CD4-positive, alpha-beta T cell (primary cell): ENCODE results near the gene TTC33. TPM values are rescaled to one million over a fixed set of nuclear protein-coding genes. Genes with fewer than 3 reads are reported as not detected.

Experiments
- ATAC-seq: fragments of 200-7000 bp; cut with Tn5 transposase; one replicate; pipeline ENCODE4 v1.10.0; 2022; ENCODE audit warnings: mild to moderate bottlenecking; ENCODE audit not compliant: poor library complexity
- CTCF ChIA-PET: fragments of 350-600 bp; sonication (Branson Sonifier 250); formaldehyde crosslinking; loops from one replicate; lab custom pipeline; 2021; ENCODE audit warnings: antibody characterized with exemption, inconsistent platforms; lab: Charles Lee
- POLR2A ChIA-PET: fragments of 350-600 bp; sonication (Branson Sonifier 250); formaldehyde crosslinking; loops from one replicate; lab custom pipeline; 2021; ENCODE audit warnings: antibody characterized with exemption, inconsistent platforms; lab: Charles Lee
- DNase-seq, 14 experiments: peaks; one replicate each; pipeline ENCODE4 v3.0.0-alpha.2; 2013 to 2020; ENCODE audit warnings: mixed read lengths in 2 of 14
- H3K27ac ChIP-seq, 2 donors: one replicate each; pipeline versions ENCODE4 v1.5.1 to v1.7.0; 2013; ENCODE audit warnings: low read length in 2 of 2, low read depth in 1 of 2, mild to moderate bottlenecking in 1 of 2
- H3K27me3 ChIP-seq, 2 experiments: 1 replicate in 1 of 2; 2 replicates in 1 of 2; pipeline versions ENCODE4 v1.6.1 to v1.7.0; 2013; ENCODE audit warnings: low read length in 2 of 2, control low read depth in 1 of 2, mild to moderate bottlenecking in 1 of 2, moderate library complexity in 1 of 2; ENCODE audit not compliant: insufficient read depth in 2 of 2, control insufficient read depth in 1 of 2
- H3K36me3 ChIP-seq: one replicate; pipeline ENCODE4 v1.6.1; 2013; ENCODE audit warnings: low read length, control low read depth; ENCODE audit not compliant: insufficient read depth
- H3K4me1 ChIP-seq: one replicate; pipeline ENCODE4 v1.6.1; 2013; ENCODE audit warnings: low read length, control low read depth; ENCODE audit not compliant: insufficient read depth
- H3K4me3 ChIP-seq: one replicate; pipeline ENCODE4 v1.5.1; 2013; ENCODE audit warnings: mild to moderate bottlenecking, low read length, moderate library complexity
- H3K9me3 ChIP-seq, 2 experiments: 1 replicate in 1 of 2; 2 replicates in 1 of 2; pipeline versions ENCODE4 v1.6.1 to v1.7.0; 2013; ENCODE audit warnings: low read length in 2 of 2, mild to moderate bottlenecking in 2 of 2, control low read depth in 1 of 2, moderate library complexity in 1 of 2; ENCODE audit not compliant: control insufficient read depth in 1 of 2, insufficient read depth in 1 of 2
- H3K27ac Mint-ChIP-seq: one replicate; pipeline ENCODE4 v1.8.0; 2020; ENCODE audit warnings: mixed read lengths
- H3K27me3 Mint-ChIP-seq: one replicate; pipeline ENCODE4 v1.8.0; 2021; ENCODE audit warnings: mixed read lengths
- H3K36me3 Mint-ChIP-seq: one replicate; pipeline ENCODE4 v1.8.0; 2021; ENCODE audit warnings: low read depth, mixed read lengths
- H3K4me1 Mint-ChIP-seq: one replicate; pipeline ENCODE4 v1.8.0; 2021; ENCODE audit warnings: low read depth, mixed read lengths
- H3K4me3 Mint-ChIP-seq: one replicate; pipeline ENCODE4 v1.8.0; 2020; ENCODE audit warnings: mild to moderate bottlenecking, mixed read lengths
- H3K9me3 Mint-ChIP-seq: one replicate; pipeline ENCODE4 v1.8.0; 2020; ENCODE audit warnings: mixed read lengths
- intact Hi-C, 2 experiments: fragments of 100-400 bp; cut with DNase I in 1 of 2; cut with micrococcal nuclease in 1 of 2; formaldehyde crosslinking; loops; one replicate each; pipeline versions ENCODE4 v1.15.1 to v1.9.0; 2023 to 2025; cut with DNase I, micrococcal nuclease
- total RNA-seq, 174 experiments: library from RNA in 2 of 174; stranded (reverse) in 2 of 174; gene quantifications; one replicate each; pipeline ENCODE4 v1.2.3 and lab custom pipeline; 2021 to 2026
- TF ChIP-seq, protein P1 (sequence below): fragments of 200-600 bp; IDR thresholded peaks from one replicate; pipeline ENCODE4 v1.8.0; 2022; ENCODE audit warnings: antibody characterized with exemption, mild to moderate bottlenecking

The TTC33 gene
- total RNA-seq, 2 experiments from 2014 or later: 8.7 to 12.0 TPM

DNA sequence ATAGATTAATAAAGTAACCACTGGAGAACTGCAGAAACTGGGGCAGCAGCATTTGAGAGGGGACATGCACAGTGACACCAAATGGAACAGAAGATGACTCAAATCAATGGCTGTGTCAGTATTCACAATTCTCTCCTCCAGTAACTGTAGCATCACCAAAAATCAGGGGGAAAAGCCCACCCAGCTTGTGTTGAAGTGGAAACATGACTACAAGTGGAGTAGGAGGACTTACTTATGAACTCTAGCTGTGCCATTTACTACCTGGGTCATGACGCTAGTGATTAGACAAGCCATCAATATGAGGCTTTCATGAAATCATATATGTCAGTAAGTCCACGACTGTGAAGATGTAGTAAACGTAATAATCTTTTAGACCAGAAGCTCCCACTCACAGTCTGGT, 275.8 kb downstream of the TTC33 start:
- no peak for ATAC-seq

DNA sequence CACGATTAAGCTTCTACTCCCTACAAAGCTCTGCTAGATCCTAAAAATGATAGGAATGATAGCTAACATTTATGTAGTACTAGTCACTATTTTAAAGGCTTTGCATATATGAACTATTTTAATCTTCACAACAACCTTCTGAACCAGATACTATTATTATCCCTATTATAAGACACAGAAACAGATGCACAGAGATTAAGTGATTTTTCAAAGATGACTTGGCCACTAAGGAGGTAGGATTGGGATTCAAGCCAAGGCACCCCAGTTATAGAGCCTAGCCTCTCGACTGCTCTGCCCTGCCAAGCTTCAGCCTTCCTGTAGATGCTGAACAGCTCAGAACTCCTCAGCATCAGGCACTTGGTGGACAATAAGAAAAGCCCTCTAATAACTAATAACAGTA, 277.0 kb downstream of the TTC33 start:
- H3K36me3 Mint-ChIP-seq: no peaks in the 10 kb centered on the region
- H3K27ac ChIP-seq: no peak overlapping the region
- peaks cover 12% of the 10 kb centered on the region for H3K4me1 Mint-ChIP-seq
- ChIA-PET CTCF (no interaction called here), POLR2A (interaction anchor here (0.8 kb wide), 1 partner anchor 197 kb away, joined by 3 read pairs; no protein-coding TSS in a partner anchor)
- H3K4me3 Mint-ChIP-seq: no peak overlapping the region
- peaks cover 3% of the 10 kb centered on the region for H3K4me1 ChIP-seq
- no peak overlapping the region for H3K27ac Mint-ChIP-seq
- H3K36me3 ChIP-seq: no peaks in the 10 kb centered on the region
- H3K27me3 Mint-ChIP-seq: no peaks in the 10 kb centered on the region
- DNase-seq (no peak), ATAC-seq (no peak)
- no peaks in the 10 kb centered on the region for H3K9me3 ChIP-seq
- no peaks in the 10 kb centered on the region for H3K9me3 Mint-ChIP-seq
- intact Hi-C loops: no loop called here
- TF ChIP-seq, protein P1, sequence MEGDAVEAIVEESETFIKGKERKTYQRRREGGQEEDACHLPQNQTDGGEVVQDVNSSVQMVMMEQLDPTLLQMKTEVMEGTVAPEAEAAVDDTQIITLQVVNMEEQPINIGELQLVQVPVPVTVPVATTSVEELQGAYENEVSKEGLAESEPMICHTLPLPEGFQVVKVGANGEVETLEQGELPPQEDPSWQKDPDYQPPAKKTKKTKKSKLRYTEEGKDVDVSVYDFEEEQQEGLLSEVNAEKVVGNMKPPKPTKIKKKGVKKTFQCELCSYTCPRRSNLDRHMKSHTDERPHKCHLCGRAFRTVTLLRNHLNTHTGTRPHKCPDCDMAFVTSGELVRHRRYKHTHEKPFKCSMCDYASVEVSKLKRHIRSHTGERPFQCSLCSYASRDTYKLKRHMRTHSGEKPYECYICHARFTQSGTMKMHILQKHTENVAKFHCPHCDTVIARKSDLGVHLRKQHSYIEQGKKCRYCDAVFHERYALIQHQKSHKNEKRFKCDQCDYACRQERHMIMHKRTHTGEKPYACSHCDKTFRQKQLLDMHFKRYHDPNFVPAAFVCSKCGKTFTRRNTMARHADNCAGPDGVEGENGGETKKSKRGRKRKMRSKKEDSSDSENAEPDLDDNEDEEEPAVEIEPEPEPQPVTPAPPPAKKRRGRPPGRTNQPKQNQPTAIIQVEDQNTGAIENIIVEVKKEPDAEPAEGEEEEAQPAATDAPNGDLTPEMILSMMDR: no peak
- no peak overlapping the region for H3K4me3 ChIP-seq
- no peaks in the 10 kb centered on the region for H3K27me3 ChIP-seq

More for the DNA sequence above, 275.8 kb downstream of the TTC33 start:
- Histone ChIP-seq H3K27ac (no peak overlapping the region), H3K4me1 (peaks cover 3% of the 10 kb centered on the region), H3K27me3 (no peaks in the 10 kb centered on the region), H3K36me3 (no peaks in the 10 kb centered on the region), H3K4me3 (no peak overlapping the region), H3K9me3 (no peaks in the 10 kb centered on the region)
- no peaks in the 10 kb centered on the region for H3K9me3 Mint-ChIP-seq
- H3K4me3 Mint-ChIP-seq: no peak overlapping the region
- H3K27ac Mint-ChIP-seq: no peak overlapping the region
- intact Hi-C loops: no loop called here
- TF ChIP-seq, protein P1: no peak
- ChIA-PET CTCF (no interaction called here), POLR2A (no interaction called here)
- no peaks in the 10 kb centered on the region for H3K27me3 Mint-ChIP-seq
- no peaks in the 10 kb centered on the region for H3K36me3 Mint-ChIP-seq
- DNase-seq: no peak
- H3K4me1 Mint-ChIP-seq: peaks cover 24% of the 10 kb centered on the region

GRCh38 chr5:40477856-40478546, 277.8 kb downstream of the TTC33 start:
- ChIA-PET CTCF (no interaction called here), POLR2A (interaction anchor here (0.8 kb wide), 1 partner anchor 198 kb away, joined by 3 read pairs; no protein-coding TSS in a partner anchor)
- peaks cover 3% of the 10 kb centered on the region for H3K4me1 ChIP-seq
- intact Hi-C loops: no loop called here
- H3K27me3 ChIP-seq: no peaks in the 10 kb centered on the region
- Mint-ChIP-seq H3K4me1 (peaks cover 8% of the 10 kb centered on the region), H3K27me3 (no peaks in the 10 kb centered on the region), H3K36me3 (no peaks in the 10 kb centered on the region), H3K27ac (no peak overlapping the region), H3K9me3 (no peaks in the 10 kb centered on the region), H3K4me3 (no peak overlapping the region)
- DNase-seq: no peak
- TF ChIP-seq, protein P1: no peak
- H3K36me3 ChIP-seq: no peaks in the 10 kb centered on the region
- no peaks in the 10 kb centered on the region for H3K9me3 ChIP-seq
- H3K4me3 ChIP-seq: no peak overlapping the region
- no peak overlapping the region for H3K27ac ChIP-seq
- no peak for ATAC-seq
